Smooth muscle cell of the pulmonary artery (primary cell): ENCODE data around the gene BRAT1. TPM values are rescaled to one million over a fixed set of nuclear protein-coding genes. Genes with fewer than 3 reads are reported as not detected.

ENCODE experiments used
- total RNA-seq: library from RNA; depleted of rRNA; stranded (reverse); fragments of >200 nt; gene quantifications from 2 replicates; pipeline ENCODE4 v1.2.3, GENCODE V29; 2014

Gene BRAT1
- total RNA-seq, result 22.8 and 31.8 TPM in 2 replicates

GRCh38 chr7:2555121-2556052 lies at the start of gene BRAT1:
TSS of gene BRAT1 (minus strand) at chr7:2555524. CDS start at chr7:2554431, 1,093 bp downstream.

GRCh38 chr7:2558629-2559282 lies 3.4 kb upstream of the BRAT1 start, which contains the start of gene IQCE:
TSS of gene IQCE (plus strand) at chr7:2558979. CDS start at chr7:2559182, 203 bp downstream.

DNA sequence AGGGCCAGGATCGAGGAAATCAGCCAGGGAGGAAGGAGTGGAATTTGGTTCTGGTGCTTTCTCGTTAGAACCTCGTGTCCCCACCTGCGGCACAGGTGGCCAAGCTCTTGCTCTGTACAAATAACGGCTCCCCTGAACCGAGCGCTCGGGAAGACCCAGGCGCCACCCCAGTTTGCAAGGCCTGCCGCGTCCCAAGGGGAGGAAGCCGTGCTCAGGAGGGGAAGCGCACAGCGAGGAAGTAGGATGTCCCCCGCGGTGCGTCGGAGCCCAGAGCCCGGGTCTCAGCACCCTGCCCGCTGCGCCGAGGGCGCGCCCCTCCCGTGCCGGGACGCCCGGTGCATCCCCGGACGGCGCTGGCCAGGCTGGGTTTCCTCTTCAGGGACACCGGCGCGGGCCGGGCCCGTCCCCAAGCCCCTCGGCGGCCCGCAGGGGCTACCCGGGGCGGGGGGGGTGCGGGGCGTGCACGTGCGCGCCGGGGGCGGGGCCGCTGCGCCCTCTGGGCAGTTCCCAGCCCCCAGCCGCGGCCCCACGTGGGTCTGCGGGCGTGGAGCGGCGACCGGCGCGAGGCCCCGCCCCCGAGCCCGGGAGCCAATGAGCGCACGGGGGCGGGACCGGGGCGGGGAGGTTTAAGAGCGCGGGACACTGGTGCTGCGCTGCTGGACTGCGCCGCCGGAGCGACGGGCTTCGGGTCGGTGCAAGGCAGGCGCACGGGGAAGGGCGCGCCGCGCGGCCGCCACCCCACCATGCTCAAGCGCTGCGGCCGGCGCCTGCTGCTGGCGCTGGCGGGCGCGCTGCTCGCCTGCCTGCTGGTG lies 36.0 kb downstream of the BRAT1 start, which contains the start of gene LFNG:
TSS of gene LFNG (plus strand) at position 656 of the 812 bp plus-strand sequence. CDS start at position 744, 88 bp downstream.

Other genes starting within 250 kb of the BRAT1 start
- 17.7 and 34.8 TPM in 2 replicates for gene SNX8, start 241.1 kb downstream of the BRAT1 start, total RNA-seq
- gene EIF3B, start 200.7 kb downstream of the BRAT1 start, total RNA-seq, result 150 and 189 TPM in 2 replicates
- gene CHST12, start 151.9 kb downstream of the BRAT1 start, total RNA-seq, result 11.3 and 13.1 TPM in 2 replicates
- not detected in 2 replicates for gene GRIFIN, start 79.1 kb downstream of the BRAT1 start, total RNA-seq
- gene LFNG, start 35.8 kb downstream of the BRAT1 start, total RNA-seq, result 1.6 and 19.7 TPM in 2 replicates
- gene IQCE, start 3.5 kb upstream of the BRAT1 start, total RNA-seq, result 9.6 and 12.9 TPM in 2 replicates
- gene TTYH3, start 76.5 kb upstream of the BRAT1 start, total RNA-seq, result 37.3 and 76.9 TPM in 2 replicates
- 0.50 and 1.2 TPM in 2 replicates for gene AMZ1, start 132.7 kb upstream of the BRAT1 start, total RNA-seq